HG03045 (cell line): ENCODE measurements around the gene MICALL2.
"Not testable (repeated sequence)": the region's sequence is repeated elsewhere in the genome, so short reads cannot be mapped to it uniquely, and the experiment has no call there.

Experiments
- ATAC-seq: cut with Tn5 transposase; IDR thresholded peaks from one replicate; pipeline ENCODE4 v1.9.1; 2021; ENCODE audit warnings: mild to moderate bottlenecking, moderate library complexity; ENCODE audit not compliant: unreplicated experiment

The MICALL2 gene

DNA sequence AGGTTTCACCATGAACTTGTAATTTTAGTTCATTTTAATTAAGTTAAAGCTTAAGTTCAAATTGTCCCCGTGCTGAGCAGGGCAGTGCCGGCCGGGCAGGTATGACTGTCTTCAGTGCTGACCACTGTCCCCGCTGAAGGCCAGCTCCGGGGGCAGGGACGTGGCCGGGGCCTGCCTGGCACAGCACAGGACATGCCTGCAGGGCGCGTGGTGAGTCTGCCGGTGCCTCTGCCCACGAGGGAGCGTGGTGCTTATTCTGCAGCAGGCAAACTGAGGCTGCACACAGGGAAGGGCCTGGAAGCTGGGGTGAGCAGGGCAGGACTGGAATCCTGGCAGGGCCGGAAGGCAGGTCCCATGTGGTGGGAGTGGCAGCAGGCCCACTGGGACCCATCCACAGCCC is 9.8 kb downstream of the MICALL2 start:
- no peak for ATAC-seq

GRCh38 chr7:1448958-1449357 is 10.3 kb downstream of the MICALL2 start:
- ATAC-seq, result no peak

DNA sequence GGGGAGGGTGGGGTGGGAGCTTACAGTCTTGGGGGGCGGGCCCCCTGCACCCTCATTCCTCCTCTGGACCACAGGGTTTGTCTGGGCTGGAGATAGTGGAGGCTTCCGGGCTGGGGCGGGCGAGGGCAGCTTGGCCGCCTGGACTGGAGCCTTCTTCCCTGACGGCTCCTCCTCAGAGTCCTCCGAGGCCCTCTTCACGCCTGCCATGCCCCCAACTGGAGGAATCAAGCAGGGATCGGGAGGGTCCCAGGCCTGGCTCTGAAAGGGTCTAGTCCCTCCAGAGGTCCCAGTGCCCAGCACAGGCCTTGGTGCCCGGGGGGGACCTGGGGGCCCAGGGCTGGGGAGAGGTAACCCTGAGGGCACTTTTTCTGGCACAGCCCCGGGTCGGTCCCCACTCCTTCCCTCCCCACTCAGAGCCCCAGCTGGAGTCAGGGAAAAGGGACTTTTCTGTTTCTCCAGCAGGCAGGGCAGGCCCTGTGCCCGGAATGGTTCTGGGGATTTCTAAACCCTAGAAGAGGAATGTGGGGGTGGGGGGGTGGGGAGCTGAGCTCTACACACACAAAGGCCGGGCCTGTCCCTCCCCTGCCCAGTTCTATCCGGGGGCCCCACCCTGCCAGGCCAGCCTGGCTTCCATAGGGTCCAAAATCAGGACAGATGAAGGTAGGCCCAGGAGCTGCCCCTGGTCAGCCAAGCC is 11.6 kb downstream of the MICALL2 start:
- ATAC-seq, result no peak

- ATAC-seq, result no peak
Observed at GRCh38 chr7:1447112-1447511, 12.2 kb downstream of the MICALL2 start.

DNA sequence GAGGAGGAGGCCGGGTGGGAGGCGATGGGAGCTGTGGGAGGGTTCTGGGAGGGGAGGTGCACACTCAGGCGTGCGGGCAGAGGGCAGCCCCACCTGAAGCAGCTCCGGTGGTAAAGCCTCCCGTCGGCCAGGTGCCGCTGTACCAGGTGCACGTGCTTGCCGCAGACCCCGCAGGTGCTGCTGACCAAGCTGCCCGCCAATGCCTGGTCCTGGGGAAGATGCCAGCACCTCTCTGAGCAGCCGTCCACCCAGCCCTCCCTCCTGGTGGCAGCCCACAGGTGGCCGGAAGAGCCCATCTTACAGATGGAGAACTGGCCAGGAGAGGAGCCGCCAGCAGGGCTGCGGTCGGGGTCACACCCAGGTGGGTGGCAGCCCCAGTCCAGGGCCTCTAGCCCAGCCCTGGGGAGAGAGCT is 12.6 kb downstream of the MICALL2 start:
- ATAC-seq, result no peak

DNA sequence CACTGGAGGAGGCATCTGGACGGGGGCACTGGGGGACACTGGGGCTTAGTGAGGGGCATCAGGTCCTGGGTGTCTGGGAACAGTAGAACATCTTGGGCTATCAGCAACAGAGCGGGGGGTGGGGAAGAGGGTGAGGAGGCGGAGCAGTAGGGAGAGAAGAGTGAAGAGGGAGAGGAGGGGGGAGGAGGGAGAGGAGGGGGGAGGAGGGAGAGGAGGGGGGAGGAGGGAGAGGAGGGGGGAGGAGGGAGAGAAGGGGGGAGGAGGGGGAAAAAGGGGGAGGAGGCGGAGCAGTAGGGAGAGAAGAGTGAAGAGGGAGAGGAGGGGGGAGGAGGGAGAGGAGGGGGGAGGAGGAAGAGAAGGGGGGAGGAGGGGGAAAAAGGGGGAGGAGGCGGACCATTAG is 13.2 kb downstream of the MICALL2 start:
- not testable (repeated sequence) for ATAC-seq

GRCh38 chr7:1445341-1445740 is 13.9 kb downstream of the MICALL2 start:
- ATAC-seq, result no peak

DNA sequence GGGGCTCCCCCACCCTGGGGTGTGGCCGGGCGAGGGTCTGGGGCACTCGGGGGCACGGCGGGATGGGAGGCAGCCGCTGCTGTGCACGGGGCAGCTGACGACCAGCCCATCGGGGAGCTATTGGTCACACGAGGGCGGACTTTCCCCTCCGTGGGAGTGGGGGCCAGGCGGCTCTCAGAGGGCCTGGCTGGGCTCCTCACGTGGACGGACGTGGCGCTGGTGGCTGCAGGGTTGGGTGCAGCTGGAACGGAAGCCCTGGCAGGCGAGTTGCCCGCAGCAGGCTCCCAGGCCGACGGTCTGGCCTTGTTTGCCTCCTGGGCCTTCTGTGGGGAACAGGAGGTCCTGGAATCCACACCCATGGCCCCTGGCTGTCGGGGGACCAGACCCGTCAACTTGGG is 14.3 kb downstream of the MICALL2 start:
- no peak for ATAC-seq

DNA sequence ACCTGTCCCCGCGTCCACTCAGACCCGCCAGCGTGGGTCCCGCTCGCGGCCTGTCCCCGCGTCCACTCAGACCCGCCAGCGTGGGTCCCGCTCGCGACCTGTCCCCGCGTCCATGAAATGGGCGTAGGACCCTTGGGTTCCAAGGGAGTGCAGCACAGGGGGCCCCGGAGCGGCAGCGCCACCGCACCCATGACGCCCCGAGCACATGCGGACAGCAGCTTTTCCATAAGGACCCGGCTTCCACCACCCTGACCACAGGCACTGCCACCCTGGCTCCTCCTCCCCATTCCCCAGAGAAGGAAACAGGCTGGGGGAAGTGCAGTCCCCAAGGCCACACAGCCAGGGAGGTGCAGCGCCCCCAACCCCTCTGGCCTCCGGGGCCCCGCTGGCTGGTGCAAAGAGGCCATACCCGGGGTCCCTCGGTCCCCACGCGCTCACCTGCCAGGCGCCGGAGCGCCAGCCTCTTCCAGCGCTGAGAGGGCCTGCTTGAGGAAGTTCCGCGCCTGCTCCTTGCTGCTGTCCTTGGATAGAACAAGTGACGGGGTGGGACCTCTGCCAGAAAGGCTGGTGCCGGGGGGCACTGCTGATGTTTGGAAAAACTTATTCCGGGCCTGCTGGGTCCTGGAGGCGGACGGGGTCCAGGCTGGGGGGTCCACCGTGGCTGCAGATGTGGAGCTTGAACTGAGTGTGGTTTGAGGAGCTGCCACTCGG is 14.9 kb downstream of the MICALL2 start:
- no peak for ATAC-seq

DNA sequence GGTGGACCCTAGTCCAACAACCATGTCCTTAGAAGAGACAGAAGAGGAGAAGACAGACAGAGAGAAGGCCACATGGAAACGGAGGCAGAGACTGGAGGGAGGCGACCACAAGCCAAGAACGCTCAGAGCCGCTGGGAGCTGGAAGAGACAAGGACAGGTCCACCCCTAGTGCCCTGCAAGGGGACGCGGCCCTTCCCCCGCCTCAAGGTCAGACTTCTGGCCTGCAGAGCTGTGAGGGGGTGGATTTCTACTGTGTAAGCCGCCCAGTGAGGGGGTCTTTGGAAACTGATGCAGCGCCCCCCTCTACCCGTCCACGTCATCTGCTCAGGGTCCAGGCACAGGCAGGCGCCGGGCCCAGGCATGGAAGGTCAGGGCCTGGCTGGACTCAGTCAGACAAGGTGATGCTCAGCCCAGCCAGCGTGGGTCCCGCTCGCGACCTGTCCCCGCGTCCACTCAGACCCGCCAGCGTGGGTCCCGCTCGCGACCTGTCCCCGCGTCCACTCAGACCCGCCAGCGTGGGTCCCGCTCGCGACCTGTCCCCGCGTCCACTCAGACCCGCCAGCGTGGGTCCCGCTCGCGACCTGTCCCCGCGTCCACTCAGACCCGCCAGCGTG is 15.6 kb downstream of the MICALL2 start:
- not testable (repeated sequence) for ATAC-seq

DNA sequence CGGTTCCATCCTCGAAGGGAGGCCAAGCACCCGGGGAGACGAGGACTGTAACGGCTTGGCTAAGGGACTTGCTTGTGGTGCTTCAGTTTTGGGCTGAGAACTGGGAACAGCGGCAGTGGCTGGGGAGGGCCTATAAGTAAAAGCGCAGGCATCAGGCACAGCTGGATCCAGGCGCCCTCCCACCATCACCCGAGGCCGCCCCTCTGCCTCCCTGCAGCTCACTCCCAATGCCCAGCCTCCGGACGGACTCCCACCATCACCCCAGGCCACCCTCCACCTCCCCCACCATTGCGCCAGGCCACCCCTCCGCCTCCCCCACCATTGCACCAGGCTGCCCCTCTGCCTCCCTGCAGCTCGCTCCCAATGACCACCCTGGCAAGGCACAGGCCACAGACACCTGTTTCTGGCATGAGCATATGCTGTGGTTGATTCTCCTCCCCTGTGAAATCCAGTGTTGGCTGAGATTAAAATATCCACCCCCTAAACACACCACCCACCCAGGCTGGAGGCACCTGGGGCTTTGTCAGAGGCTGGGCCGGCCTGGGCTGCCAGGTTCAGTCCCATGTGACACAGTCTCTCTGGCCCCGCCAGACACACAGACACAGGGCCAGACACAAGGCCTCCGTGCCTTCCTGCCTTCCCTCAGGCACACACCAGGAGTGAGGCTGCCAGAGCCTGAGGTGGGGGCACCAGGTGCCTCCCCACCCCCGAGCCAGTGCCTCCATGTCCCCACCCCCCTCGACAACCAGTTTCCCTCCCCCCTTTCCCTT is 16.7 kb downstream of the MICALL2 start:
- ATAC-seq, result no peak

DNA sequence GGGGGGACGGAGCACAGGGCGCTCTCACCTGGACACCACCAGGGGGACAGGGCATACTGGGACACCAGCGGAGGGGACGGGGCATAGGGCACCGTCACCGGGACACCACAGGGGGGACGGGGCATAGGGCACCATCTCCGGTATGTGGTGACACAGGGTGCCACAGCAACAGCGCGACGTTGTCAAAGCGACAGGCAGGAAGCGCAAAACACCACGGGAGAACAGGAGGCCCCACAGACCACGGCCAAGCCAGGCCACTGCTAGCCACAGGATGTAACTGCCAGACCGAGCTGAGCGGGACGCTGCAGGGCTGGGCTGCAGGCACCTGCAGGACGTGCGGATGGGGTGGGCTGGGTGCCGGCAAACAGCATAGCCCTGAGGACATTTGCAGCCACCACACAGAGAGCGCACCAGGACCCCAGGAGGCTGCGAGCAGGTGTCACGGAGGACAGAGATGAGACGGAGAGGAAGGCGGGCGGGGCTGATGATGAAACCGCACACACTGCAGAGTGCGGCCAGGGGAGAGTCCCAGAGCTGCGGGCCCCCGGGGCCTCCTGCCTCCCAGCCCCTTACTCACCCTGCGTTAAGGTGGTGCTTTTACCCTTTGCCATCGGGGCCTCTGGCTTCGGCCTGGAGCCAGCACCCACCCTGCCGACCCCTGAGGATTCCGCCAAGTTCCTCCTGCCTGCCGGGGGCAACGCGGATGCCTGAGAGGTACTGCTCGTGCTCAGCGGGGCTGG is 17.5 kb downstream of the MICALL2 start:
- ATAC-seq, result no peak

- no peak for ATAC-seq
Observed at GRCh38 chr7:1440620-1441019, 18.6 kb downstream of the MICALL2 start.

DNA sequence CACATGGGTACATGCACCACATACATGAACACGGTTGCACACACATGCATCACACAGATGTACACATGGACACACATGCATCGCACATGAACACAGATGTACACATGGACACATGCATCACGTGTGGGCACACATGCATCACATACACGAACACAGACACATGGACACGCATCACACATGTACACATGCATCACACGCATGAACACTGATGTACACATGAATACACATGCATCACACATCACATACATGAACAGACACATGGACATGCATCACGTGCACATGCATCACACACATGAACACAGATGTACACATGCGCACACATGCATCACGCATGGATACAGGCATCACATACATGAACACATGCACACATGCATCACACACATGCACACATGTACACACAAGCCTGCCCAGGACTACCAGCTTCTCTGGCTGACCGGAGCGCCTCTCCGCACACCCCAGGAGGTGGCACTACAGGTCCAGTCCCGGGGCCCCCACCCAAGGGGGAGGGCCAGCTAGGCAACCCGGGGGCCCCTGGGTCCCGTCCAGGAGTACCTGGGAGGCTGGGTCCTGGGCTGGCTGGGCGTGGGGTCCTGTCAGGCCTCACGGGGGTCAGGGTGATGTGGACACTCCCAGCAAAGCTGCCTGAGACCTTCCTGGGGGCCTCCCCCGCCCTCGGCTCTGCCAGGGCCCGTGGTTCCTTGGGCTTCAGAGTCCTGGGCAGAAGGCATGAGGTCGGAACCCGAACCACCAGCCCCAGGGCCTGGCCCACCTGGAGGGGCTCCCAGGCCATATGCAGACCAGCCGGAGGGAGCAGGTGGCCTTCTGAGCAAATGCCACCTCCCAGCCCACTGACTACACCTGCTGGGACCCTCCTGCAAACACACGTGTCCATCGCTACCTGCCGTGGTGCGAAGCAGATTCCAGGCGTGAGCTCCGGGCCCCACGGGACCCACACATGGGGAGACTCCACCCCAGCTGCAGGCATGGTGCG is 19.6 kb downstream of the MICALL2 start:
- ATAC-seq, result no peak

- ATAC-seq, result no peak
Observed at GRCh38 chr7:1438821-1439220, 20.4 kb downstream of the MICALL2 start.

GRCh38 chr7:1438208-1438607 is 21.1 kb downstream of the MICALL2 start:
- no peak for ATAC-seq

DNA sequence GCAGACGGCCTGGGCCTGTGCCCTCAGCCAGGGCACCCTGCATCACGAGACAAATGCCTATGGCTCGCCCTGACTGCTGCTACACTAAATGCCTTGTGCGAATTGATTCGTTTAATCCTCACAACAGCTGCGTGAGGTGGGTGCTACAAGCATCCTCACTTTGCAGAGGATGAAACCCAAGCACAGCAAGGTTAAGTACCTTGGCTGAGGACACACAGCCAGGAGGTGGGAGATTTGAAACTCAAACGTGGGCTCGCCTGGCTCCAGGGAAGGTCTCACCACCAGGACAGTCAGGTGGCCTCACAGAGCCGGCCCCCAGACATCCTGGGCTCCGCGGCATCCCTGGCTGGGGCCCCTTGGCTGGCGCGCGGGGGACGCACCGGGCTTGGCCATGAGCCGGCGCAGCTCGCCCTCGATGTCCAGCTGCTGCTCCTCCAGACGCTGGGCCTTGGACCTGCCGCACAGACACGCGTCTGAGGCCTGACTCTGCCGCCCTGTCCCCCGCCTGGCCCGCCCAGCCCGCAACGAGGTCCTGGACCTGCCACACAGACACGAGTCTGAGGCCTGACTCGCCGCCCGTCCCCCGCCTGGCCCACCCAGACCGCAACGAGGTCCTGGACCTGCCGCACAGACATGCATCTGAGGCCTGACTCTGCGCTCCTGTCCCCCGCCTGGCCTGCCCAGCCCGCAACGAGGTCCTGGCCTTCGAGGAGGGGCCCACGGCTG is 22.0 kb downstream of the MICALL2 start:
- ATAC-seq, result no peak

DNA sequence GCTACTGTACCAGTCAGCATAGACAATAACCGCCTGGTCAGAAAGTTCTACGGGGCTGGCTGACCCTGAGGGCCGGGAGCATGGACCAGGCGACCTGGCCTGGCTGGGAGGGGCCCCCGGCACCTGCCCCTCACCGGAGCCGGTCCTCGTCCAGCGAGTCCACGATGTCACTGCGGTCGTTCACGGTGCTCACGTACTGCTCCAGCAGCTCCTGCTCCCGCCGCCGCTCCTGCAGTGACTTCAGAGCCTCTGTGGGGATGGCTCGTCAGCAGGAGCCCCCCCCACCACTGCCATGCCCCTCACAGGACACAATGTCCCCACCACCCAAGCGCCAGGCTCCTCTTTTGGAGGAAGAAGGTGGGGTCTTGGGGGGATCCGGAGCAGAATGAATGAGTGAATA is 22.7 kb downstream of the MICALL2 start:
- no peak for ATAC-seq
